Bone marrow (tissue), 2 donors: ENCODE results near the gene PAPOLB.

Experiments
- DNase-seq, 2 donors: peaks; one replicate each; lab custom pipeline; 2025; lab: John Stamatoyannopoulos, UW

The PAPOLB gene

GRCh38 chr7:4841836-4842235, 20.0 kb downstream of the PAPOLB start:
- DNase-seq: no peak

GRCh38 chr7:4841007-4841784, 20.6 kb downstream of the PAPOLB start:
- no peak for DNase-seq

- no peak for DNase-seq
Measured at GRCh38 chr7:4840079-4840501, 21.7 kb downstream of the PAPOLB start.

- DNase-seq: no peak
Measured at GRCh38 chr7:4838626-4839334, 23.1 kb downstream of the PAPOLB start.

DNA sequence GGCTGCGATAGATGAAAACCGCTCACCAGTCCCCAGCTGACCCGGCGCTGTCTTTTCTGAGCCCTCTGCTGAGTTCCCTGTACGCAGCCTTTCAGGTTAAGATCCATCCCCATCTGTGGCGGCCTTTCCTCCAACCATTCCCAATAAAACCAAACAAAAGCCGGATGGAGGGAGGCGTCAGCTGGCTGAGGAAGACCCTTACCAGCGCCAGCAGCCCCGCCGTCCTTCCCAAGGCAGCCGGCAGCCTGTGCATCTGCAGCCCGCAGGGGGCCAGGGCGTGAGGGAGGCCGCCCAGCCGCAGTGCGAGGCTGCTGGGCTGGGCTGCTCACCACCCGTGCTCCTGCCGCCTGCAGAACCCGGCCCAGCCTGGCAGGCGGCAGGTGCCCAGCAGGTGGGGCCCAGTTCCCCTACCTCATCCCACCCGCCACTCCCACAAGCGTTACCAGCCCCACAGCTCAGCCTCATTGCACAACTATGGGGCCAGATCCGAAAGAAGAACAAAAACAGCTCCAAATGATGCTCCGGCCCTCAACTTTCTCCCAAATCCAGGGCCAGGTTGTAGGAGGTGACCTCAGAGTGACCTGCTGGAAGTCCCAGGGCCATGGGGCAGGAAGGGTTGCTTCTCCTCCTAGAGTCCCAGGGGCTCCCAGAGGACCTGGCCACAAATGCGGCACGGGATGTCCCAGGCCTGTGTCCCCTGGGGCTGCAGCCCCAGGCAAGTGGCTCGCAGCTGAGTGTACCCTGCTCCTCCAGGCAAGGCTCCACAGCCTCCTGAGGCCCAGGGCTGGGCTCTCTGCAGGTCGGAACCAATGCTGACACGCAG, 23.8 kb downstream of the PAPOLB start:
- no peak for DNase-seq

- DNase-seq: no peak
Measured at GRCh38 chr7:4837041-4837802, 24.6 kb downstream of the PAPOLB start.

- no peak for DNase-seq
Measured at GRCh38 chr7:4836206-4836661, 25.6 kb downstream of the PAPOLB start.

DNA sequence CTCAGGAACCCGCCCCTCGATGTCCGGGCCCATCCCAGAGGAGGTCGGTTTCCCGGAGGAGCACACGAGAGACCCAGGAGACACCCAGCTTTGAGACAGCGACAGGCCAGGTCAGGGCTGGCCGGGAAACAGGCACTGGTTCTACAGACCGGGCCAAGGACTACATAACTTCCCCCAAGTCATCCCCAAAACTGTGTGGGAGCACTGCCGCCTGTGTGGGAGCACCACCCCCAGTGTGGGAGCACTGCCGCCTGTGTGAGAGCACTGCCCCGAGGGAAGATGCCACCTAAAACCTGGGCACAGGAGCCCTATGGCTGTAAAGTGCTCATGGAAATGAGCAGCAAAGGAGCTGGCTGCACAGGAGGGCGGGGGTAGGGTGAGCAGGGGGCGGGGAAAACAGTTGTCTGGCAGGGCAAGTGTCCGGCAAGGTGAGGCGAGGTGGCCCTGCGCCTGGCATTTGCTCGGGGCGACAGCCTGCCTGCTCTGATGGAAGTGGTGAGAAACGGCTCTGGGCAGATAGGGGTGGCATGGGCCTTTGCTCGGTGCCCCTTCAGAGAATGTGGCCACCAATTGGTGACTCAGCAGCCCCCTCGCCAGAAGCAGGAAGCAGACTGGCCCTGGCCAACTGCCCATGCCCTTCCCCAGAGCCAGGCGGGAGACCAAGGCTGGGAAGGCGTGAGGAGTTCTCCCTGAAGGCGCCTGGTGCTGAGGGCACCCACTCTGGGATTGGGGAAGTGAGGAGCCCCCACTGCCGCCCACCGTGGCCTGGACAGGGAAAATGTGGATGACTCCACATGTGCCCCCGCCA, 26.2 kb downstream of the PAPOLB start:
- DNase-seq: no peak

DNA sequence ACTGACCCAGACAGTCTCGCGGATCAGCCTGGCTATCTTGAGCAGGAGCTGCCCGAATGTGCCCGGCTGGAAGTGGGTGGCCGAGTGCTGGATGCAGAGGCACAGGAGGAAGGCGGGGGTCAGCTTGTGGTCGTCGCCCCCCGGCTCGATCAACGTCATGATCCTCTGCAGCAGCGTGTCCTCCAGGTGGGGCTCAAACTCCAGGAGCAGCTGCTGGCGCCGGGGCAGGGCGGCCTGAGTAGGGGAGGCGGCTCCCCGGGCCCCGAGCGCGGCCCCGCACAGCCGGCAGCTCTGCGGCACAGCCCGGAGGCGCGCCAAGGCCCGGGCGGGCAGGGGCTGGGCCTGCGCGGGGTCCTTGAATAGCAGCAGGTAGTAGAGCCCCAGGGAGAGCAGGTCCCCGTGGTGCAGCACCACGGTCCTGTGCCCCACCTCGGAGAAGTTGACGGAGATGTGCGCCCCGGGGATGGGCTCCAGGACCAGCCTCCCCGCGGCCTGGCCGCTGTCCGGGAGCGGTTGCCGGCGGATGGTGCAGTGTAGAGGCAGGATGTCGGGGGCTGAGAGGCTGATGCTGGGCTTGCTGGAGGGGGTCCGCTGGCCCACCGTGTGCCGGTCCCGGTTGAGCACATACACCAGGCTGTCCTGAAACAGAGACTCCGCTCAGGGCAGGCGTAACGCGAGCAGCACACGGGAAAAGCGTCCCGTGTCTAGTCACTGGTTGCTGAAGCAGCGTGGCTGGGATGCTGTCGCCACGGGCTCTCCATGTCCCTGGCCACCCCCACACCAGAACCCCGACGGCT, 27.0 kb downstream of the PAPOLB start:
- no peak for DNase-seq

- no peak for DNase-seq
Measured at GRCh38 chr7:4833691-4834600, 27.9 kb downstream of the PAPOLB start.

GRCh38 chr7:4833176-4833575, 28.7 kb downstream of the PAPOLB start:
- DNase-seq: no peak

DNA sequence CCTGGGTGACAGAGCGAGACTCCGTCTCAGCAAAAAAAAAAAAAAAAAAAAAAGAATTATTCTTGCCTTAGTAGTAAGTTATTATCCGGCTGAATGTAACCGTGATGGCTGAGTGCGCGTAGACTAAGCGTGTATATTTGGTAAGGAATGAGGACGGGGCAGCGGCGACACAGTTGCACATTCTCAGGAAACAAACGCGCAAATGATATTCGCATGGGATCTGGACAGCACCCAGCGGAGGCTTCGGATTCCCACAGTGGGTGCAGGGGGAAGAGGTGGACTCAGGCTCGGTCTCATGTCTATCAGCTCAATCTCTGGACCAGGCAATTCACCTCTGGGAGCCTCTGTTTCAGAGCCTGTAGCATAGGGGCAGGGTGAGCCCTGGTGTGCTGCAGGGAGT, 29.1 kb downstream of the PAPOLB start:
- no peak for DNase-seq

DNA sequence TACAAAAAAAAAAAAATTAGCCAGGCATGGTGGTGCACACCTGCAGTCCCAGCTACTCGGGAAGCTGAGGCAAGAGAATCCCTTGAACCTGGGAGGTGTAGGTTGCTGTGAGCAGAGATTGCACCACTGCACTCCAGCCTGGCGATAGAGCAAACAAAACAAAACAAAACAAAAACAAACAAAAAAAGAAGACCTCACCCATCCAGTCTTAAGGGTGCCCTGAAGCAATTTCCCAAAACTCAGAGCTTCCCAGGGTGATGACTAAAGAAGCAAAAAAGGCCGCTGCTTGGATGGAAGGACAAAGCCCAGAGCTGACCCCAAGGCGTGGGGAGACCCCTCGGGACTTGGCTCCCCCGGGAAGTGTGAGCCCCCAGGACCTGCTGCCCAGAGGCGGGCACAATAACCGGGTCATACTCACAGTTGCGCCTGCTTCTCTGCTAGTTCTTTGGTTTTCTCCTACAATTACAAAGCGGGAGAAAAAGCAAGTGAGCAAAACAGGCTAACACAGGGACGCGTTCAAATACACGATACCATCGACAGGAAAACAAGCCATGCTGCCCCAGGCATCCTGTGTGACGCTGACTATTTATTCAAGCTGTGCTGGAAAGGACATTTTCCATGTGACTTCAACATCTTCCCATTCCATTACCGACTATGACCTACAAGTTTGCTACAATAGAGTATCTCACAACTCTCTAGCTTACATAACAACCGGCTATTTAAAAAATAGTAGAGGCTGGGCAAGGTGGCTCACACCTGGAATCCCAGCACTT, 29.9 kb downstream of the PAPOLB start:
- no peak for DNase-seq

- DNase-seq: peak in 1 of 2 donors; percentile 6
Measured at GRCh38 chr7:4830176-4830575, 31.7 kb downstream of the PAPOLB start.

DNA sequence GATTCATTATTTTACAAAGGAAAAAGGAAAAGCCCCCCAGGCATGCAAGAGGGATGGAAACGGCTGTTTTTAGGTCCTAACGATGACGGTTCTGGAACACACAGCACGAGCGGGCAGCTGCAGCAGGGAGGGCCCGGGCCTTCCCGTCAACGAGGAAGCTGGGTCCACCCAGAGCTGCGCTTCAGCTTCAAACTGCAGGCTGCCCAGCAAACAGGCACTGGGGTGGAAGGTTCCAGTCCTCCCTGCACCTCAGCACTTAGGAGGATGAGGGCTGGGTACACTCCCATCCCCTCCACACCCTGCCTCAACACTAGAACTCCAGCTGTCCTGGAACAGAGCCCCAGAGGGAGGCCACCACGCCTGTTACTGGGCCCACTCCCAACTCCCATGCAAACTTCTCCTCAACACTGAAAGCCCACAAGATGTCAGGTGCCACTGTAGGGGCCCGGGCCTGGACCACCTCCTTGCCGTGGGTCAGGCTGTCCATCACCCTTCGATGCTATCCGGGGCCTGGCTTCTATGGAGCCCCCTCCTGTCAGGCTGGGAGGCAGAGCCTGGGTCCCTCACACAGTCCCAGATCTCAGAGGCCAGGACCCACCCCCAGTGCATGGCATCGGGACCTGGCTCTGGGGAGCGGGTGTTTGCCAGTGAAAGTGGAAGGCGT, 33.0 kb downstream of the PAPOLB start:
- no peak for DNase-seq

DNA sequence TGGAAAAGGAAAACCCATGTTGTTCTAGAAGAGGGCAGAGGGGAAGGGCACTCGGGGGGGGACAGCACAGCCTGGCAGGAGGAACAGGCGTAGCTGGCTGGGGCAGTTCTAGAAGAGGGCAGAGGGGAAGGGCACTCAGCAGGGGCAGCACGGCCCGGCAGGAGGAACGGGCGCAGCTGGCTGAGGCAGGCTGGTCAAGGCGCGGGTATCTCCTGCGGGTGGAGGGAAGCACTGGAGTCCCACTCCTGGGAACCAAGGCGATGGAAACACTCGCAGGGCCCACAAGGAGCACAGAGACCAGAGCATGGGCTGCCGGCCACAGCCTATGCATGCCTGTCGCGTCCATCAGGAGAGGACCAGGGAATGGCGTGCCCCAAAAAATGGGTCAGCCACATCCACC, 36.7 kb downstream of the PAPOLB start:
- no peak for DNase-seq

DNA sequence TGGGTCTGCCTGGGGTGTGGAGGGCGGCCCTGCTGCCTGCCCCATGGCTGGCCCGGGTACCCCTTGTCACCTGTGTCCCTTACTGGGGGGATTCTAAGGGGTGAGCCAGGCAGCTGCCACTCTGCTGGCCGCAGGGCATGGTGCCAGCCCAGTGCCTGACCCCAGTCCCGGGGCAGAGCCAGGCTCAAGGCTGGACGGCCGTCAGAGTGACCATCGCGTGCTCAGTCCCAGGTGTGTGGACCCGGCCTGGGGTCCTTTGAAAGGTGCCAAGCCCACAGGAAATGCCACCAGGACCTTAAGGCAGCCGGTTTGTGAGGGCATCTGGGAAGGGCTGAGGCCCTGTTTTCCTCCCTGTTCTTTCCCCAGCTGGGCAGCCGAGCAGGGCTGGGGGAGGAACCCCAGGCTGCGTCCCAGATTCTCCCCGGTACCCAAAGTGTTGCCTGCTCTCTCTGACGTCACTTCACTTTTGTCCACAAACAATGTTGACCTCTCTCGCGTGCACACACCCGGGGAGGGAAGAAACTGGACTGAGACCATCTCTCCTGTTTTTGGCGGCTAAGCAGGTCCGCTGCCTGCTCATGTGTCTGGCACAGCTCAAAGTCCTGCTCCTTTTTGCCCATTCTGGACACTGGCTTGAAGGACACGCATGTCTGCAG, 37.6 kb downstream of the PAPOLB start:
- no peak for DNase-seq
